HepG2 (cell line): Measurements from ENCODE around the gene VPS54. TPM values are rescaled to one million over a fixed set of nuclear protein-coding genes. Genes with fewer than 3 reads are reported as not detected.

Experiments
- ATAC-seq: fragments of 200-7000 bp; cut with Tn5 transposase; 3 replicates; pipeline ENCODE4 v1.9.1; 2020; ENCODE audit warnings: mild to moderate bottlenecking, moderate library complexity
- BruUV-seq: library from RNA; stranded (reverse); fragments of 400-500 nt; replicated peaks from 2 replicates; lab custom pipeline; 2021; lab: Mats Ljungman, UMichigan
- CTCF ChIA-PET: fragments of 300-600 bp; formaldehyde crosslinking; extraction: SDS; loops from one replicate; lab custom pipeline; 2021; ENCODE audit warnings: low total read pairs, inconsistent platforms, low intra/inter-chr PET ratio; lab: Yijun Ruan, JAX
- POLR2A ChIA-PET: fragments of 350-600 bp; sonication (Branson Sonifier 250); formaldehyde crosslinking; loops from one replicate; lab custom pipeline; 2020; ENCODE audit warnings: antibody characterized with exemption, inconsistent platforms; lab: Yijun Ruan, JAX
- DNase-seq: peaks from one replicate; pipeline ENCODE4 v3.0.0-alpha.2; 2015; ENCODE audit warnings: low spot score
- FAIRE-seq: peaks from 3 replicates; lab custom pipeline; 2011; peaks lifted over from hg19 to GRCh38; lab: Jason Lieb, UNC
- H2AFZ ChIP-seq: one replicate; pipeline ENCODE4 v1.6.1; 2011; ENCODE audit warnings: low read length, inconsistent platforms
- H3K27ac ChIP-seq: fragments of 300-600 bp; 3 replicates; pipeline ENCODE4 v1.8.0; 2011; ENCODE audit warnings: mixed run types, mild to moderate bottlenecking, mixed read lengths, low read length, inconsistent platforms; ENCODE audit not compliant: insufficient read depth; ENCODE audit errors: extremely low read length
- H3K27me3 ChIP-seq, 2 experiments: fragments of 200-600 bp in 1 of 2; 2 replicates in 1 of 2; 3 replicates in 1 of 2; pipeline versions ENCODE4 v1.6.0 to v1.8.0; 2011; ENCODE audit warnings: low read length in 2 of 2, mild to moderate bottlenecking in 2 of 2, moderate library complexity in 2 of 2, inconsistent platforms in 1 of 2; ENCODE audit not compliant: insufficient read depth in 2 of 2, control insufficient read depth in 1 of 2
- H3K36me3 ChIP-seq, 2 experiments: fragments of 200-600 bp in 1 of 2; replicated peaks in 1 of 2; 2 replicates in 1 of 2; 3 replicates in 1 of 2; pipeline versions ENCODE4 v1.5.1 to v1.8.0; 2011; ENCODE audit warnings: low read length in 2 of 2, inconsistent platforms in 1 of 2; ENCODE audit not compliant: insufficient read depth in 2 of 2, control insufficient read depth in 1 of 2
- H3K4me1 ChIP-seq: 2 replicates; pipeline ENCODE4 v1.5.1; 2012; ENCODE audit warnings: low read length, inconsistent platforms; ENCODE audit not compliant: insufficient read depth
- H3K4me2 ChIP-seq: 2 replicates; pipeline ENCODE4 v1.6.0; 2011; ENCODE audit warnings: low read depth, low read length, inconsistent platforms
- H3K4me3 ChIP-seq, 3 experiments: fragments of 200-600 bp in 1 of 3; sonication (generic), shearing (Covaris generic) in 1 of 3; replicated peaks in 1 of 3; 2 replicates each; pipeline ENCODE4 v1.5.1; 2011 to 2016; ENCODE audit warnings: low read length in 3 of 3, inconsistent platforms in 2 of 3, low read depth in 2 of 3, mild to moderate bottlenecking in 2 of 3, control low read depth in 1 of 3, mixed read lengths in 1 of 3; ENCODE audit not compliant: insufficient read depth in 1 of 3
- H3K79me2 ChIP-seq: one replicate; pipeline ENCODE4 v1.6.1; 2011; ENCODE audit warnings: low read length, inconsistent platforms; ENCODE audit not compliant: insufficient read depth
- H3K9ac ChIP-seq: 2 replicates; pipeline ENCODE4 v1.6.0; 2011; ENCODE audit warnings: mild to moderate bottlenecking, low read depth, low read length, inconsistent platforms; ENCODE audit not compliant: insufficient read depth
- H3K9me3 ChIP-seq: 2 replicates; pipeline ENCODE4 v1.5.1; 2012; ENCODE audit warnings: mild to moderate bottlenecking, low read length
- H4K20me1 ChIP-seq: 2 replicates; pipeline ENCODE4 v1.6.0; 2011; ENCODE audit warnings: inconsistent platforms, mild to moderate bottlenecking, low read length, moderate library complexity; ENCODE audit not compliant: insufficient read depth
- CEBPB ChIP-seq: IDR thresholded peaks from 2 replicates; pipeline ENCODE4 v1.6.1; 2011; ENCODE audit warnings: low read depth, low read length, improper control_type of control experiment, borderline replicate concordance
- CEBPG ChIP-seq: IDR thresholded peaks from 2 replicates; pipeline ENCODE4 v1.6.1; 2016
- ELF4 ChIP-seq: sonication (generic); formaldehyde crosslinking; IDR thresholded peaks from 2 replicates; pipeline ENCODE4 v1.5.0; 2020; ENCODE audit warnings: missing genetic modification reagents, mild to moderate bottlenecking, moderate library complexity, borderline replicate concordance
- HNF4A ChIP-seq: sonication (generic); formaldehyde crosslinking; IDR thresholded peaks from 2 replicates; pipeline ENCODE4 v1.4.0; 2020; ENCODE audit warnings: missing genetic modification reagents
- NFE2L1 ChIP-seq: sonication (generic); formaldehyde crosslinking; IDR thresholded peaks from 2 replicates; pipeline ENCODE4 v1.4.0; 2020; ENCODE audit warnings: missing genetic modification reagents, mild to moderate bottlenecking, borderline replicate concordance
- PLRG1 ChIP-seq: fragments of 450-650 bp; conservative IDR thresholded peaks from 2 replicates; pipeline ENCODE4 v1.6.1; 2016
- POGK ChIP-seq: sonication (generic); formaldehyde crosslinking; conservative IDR thresholded peaks from 2 replicates; pipeline ENCODE4 v1.8.0; 2022; ENCODE audit warnings: mild to moderate bottlenecking, moderate library complexity, missing genetic modification reagents
- POLR2AphosphoS2 ChIP-seq: IDR thresholded peaks from 2 replicates; pipeline ENCODE4 v1.6.1; 2011; ENCODE audit warnings: low read depth, low read length, improper control_type of control experiment
- POLR2G ChIP-seq: fragments of 200-400 bp; formaldehyde crosslinking; IDR thresholded peaks from 2 replicates; pipeline ENCODE4 v1.6.1; 2018; ENCODE audit warnings: mild to moderate bottlenecking, low read depth, low read length, moderate library complexity
- PPARG ChIP-seq: conservative IDR thresholded peaks from 2 replicates; pipeline ENCODE4 v1.6.1; 2016; ENCODE audit warnings: missing biosample characterization, missing genetic modification reagents
- RBM22 ChIP-seq: fragments of 200-400 bp; formaldehyde crosslinking; optimal IDR thresholded peaks from 2 replicates; pipeline ENCODE3; 2017; ENCODE audit warnings: mild to moderate bottlenecking, low read length, moderate library complexity
- SPEN ChIP-seq: sonication (generic); formaldehyde crosslinking; IDR thresholded peaks from 2 replicates; pipeline ENCODE4 v1.5.1; 2020; ENCODE audit warnings: low read depth, mild to moderate bottlenecking, missing genetic modification reagents
- SRSF4 ChIP-seq: fragments of 200-400 bp; formaldehyde crosslinking; IDR thresholded peaks from one replicate; pipeline ENCODE4 v1.6.1; 2018; ENCODE audit warnings: mild to moderate bottlenecking, low read depth, low read length, moderate library complexity; ENCODE audit not compliant: poor library complexity, severe bottlenecking
- ZNF460 ChIP-seq: sonication (generic); formaldehyde crosslinking; IDR thresholded peaks from 2 replicates; pipeline ENCODE4 v1.5.1; 2020; ENCODE audit warnings: missing genetic modification reagents, mild to moderate bottlenecking, borderline replicate concordance
- ZNF691 ChIP-seq: sonication (generic); formaldehyde crosslinking; IDR thresholded peaks from 2 replicates; pipeline ENCODE4 v1.4.0; 2020; ENCODE audit warnings: missing genetic modification reagents, low read depth, mild to moderate bottlenecking, borderline replicate concordance
- ZSCAN25 ChIP-seq: sonication (generic); formaldehyde crosslinking; IDR thresholded peaks from 2 replicates; pipeline ENCODE4 v1.8.0; 2022; ENCODE audit warnings: mild to moderate bottlenecking, missing genetic modification reagents
- ZSCAN29 ChIP-seq: sonication (generic); formaldehyde crosslinking; conservative IDR thresholded peaks from 2 replicates; pipeline ENCODE4 v1.4.0; 2020; ENCODE audit warnings: mild to moderate bottlenecking, missing genetic modification reagents
- WGBS: methylation state at CpG from one replicate; pipeline ENCODE4 v1.1.6; 2017; ENCODE audit warnings: low lambda C conversion rate; 5-methylcytosine and 5-hydroxymethylcytosine counted together
- in situ Hi-C: cut with HindIII; loops from 2 replicates; pipeline ENCODE4 v1.10.0; 2017; ENCODE audit warnings: low pct_unique_long_range_greater_than_20kb; ENCODE audit not compliant: extremely low pct_ligation_motif_present
- intact Hi-C: fragments of 100-400 bp; cut with micrococcal nuclease; formaldehyde crosslinking; loops from one replicate; pipeline ENCODE4 v1.10.0; 2022; ENCODE audit not compliant: unreplicated experiment
- polyA plus RNA-seq, 8 experiments: library from polyadenylated mRNA; depleted of rRNA in 3 of 8; stranded (reverse) in 7 of 8; unstranded in 1 of 8; fragments of >200 nt; fragmentation: Illumina TruSeq in 4 of 8; extraction: Trizol in 4 of 8; gene quantifications; 2 replicates each; pipeline versions ENCODE4 v1.2.1 to v1.2.3, GENCODE V29; 2011 to 2016; ENCODE audit warnings: low read depth in 4 of 8, missing spikeins in 1 of 8, mixed read lengths in 1 of 8; ENCODE audit not compliant: insufficient read depth in 1 of 8
- total RNA-seq, 5 experiments: library from RNA; depleted of rRNA; stranded (reverse); fragments of >200 nt; fragmentation: Illumina TruSeq; extraction: Trizol; gene quantifications; 2 replicates each; pipeline ENCODE4 v1.2.3, GENCODE V29; 2016; ENCODE audit warnings: low read depth in 1 of 5

Gene VPS54
- total and polyA plus RNA-seq, 2 of the 13 experiments (the other 11 are each of a cell fraction or from before 2014, with no cell fraction given), result 64.7 to 77.5 TPM

GRCh38 chr2:63891488-63892030 is 127.7 kb downstream of the VPS54 start:
- Histone ChIP-seq H3K9me3 (no peaks in the 10 kb centered on the region), H3K4me2 (no peak overlapping the region), H3K79me2 (no peaks in the 10 kb centered on the region), H3K4me1 (peaks cover 14% of the 10 kb centered on the region), H3K27me3 (no peaks in the 10 kb centered on the region), H2AFZ (no peak overlapping the region), H4K20me1 (peaks cover 4% of the 10 kb centered on the region; the same call in 1 of the 2 replicates), H3K36me3 (peaks cover 15 to 81% of the 10 kb centered on the region in 2 experiments), H3K27ac (no peak overlapping the region), H3K9ac (no peak overlapping the region), H3K4me3 (no peak overlapping the region)
- in situ Hi-C loops (no loop called here), intact Hi-C loops (no loop called here)
- TF ChIP-seq CEBPG (0 out of 2 replicates have a peak, but pooled peaks have one; percentile 21), HNF4A (CRISPR knock-in tag) (no peak), POLR2AphosphoS2 (peak; percentile 72; the same call in 1 of the 2 replicates), SPEN (no peak), ELF4 (CRISPR knock-in tag) (0 out of 2 replicates have a peak, but pooled peaks have one; percentile 27), RBM22 (peak; percentile 24), CEBPB (0 out of 2 replicates have a peak, but pooled peaks have one; percentile 3)
- no peak for FAIRE-seq
- BruUV-seq, result no TSS peak
- CTCF ChIA-PET, result no interaction called here
- DNase-seq, result peak; percentile 23
- ATAC-seq, result no peak
- WGBS, result 93% methylated on average over 1 of the region's 1 CpG
- POLR2A ChIA-PET, result no interaction called here

DNA sequence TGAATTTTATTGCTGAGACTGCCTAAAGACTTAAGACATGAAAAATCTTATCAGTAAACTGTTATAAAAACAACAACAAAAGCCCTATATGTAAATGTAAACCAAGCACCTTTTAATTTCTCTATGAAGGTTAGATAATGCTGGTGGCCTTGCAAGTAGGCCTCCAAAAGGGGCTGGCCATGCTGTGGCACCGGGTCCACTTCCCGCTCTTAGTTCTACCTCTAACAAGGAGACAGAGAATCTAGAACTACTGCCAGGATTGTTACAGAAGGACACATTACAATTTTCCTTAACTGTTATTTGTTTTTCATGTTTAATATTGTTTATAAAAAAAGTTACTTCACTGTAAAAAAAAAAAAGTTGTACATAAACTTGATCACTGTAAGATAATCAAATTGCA is 128.6 kb downstream of the VPS54 start:
- ChIA-PET POLR2A (no interaction called here), CTCF (no interaction called here)
- in situ Hi-C loops (no loop called here), intact Hi-C loops (no loop called here)
- H3K9ac ChIP-seq, result no peak overlapping the region
- DNase-seq (no peak), FAIRE-seq (no peak), ATAC-seq (no peak)
- no peak overlapping the region for H3K4me2 ChIP-seq
- H3K9me3 ChIP-seq, result no peaks in the 10 kb centered on the region
- H3K27ac ChIP-seq, result no peak overlapping the region
- WGBS, result 97% methylated on average over 2 of the region's 2 CpGs
- no peaks in the 10 kb centered on the region for H3K79me2 ChIP-seq
- H2AFZ ChIP-seq, result no peak overlapping the region
- H3K4me1 ChIP-seq, result peaks cover 14% of the 10 kb centered on the region
- no TSS peak for BruUV-seq
- H3K27me3 ChIP-seq, result no peaks in the 10 kb centered on the region
- peaks cover 19 to 79% of the 10 kb centered on the region in 2 experiments for H3K36me3 ChIP-seq
- H3K4me3 ChIP-seq, result no peak overlapping the region
- peaks cover 4% of the 10 kb centered on the region; the same call in 1 of the 2 replicates for H4K20me1 ChIP-seq
- TF ChIP-seq ZSCAN25, result no peak
- TF ChIP-seq ZNF460 (CRISPR knock-in tag), result no peak
- TF ChIP-seq NFE2L1 (CRISPR knock-in tag), result no peak
- no peak for TF ChIP-seq PPARG (CRISPR knock-in tag)
- no peak for TF ChIP-seq CEBPG
- TF ChIP-seq PLRG1, result no peak
- TF ChIP-seq ZNF691 (CRISPR knock-in tag), result no peak
- peak; percentile 35; the same call in 1 of the 2 replicates for TF ChIP-seq POLR2G
- TF ChIP-seq SRSF4, result no peak
- no peak for TF ChIP-seq ZSCAN29 (CRISPR knock-in tag)
- peak; percentile 92 for TF ChIP-seq RBM22
- TF ChIP-seq POGK (CRISPR knock-in tag), result no peak
